Epithelial cell of esophagus (primary cell): ENCODE results near the gene DICER1.

Experiments
- DNase-seq: peaks from one replicate; pipeline ENCODE4 v3.0.0; 2010; ENCODE audit warnings: low read depth
- H3K4me3 ChIP-seq: 2 replicates; pipeline ENCODE4 v1.5.1; 2011; ENCODE audit warnings: mild to moderate bottlenecking, low read length, control low read depth
- TF ChIP-seq, protein P1 (sequence below): IDR thresholded peaks from 2 replicates; pipeline ENCODE4 v1.5.1; 2011; ENCODE audit warnings: low read depth, mild to moderate bottlenecking, low read length, control low read depth, inconsistent platforms; ENCODE audit not compliant: insufficient read depth; ENCODE audit errors: missing control alignments

Gene DICER1

DNA sequence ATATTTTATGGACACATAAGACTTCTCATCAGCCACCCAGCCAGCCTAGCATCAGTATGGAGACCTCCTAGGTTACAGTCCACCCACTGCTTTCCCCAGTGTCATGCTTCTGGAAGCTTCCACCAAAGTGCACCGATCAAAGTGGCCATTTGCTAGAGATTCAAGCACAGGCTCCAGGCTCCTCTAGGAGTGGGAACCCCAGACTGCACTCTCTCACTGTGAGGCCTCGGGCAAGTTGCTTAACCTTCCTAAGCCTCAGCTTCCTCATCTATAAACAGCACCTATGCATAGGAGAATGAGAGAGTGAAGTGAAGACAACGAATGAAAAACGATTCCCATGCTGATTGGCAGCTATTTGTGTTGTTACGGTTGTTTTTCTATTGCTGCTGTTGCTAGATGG is 94.4 kb downstream of the DICER1 start:
- TF ChIP-seq, protein P1, sequence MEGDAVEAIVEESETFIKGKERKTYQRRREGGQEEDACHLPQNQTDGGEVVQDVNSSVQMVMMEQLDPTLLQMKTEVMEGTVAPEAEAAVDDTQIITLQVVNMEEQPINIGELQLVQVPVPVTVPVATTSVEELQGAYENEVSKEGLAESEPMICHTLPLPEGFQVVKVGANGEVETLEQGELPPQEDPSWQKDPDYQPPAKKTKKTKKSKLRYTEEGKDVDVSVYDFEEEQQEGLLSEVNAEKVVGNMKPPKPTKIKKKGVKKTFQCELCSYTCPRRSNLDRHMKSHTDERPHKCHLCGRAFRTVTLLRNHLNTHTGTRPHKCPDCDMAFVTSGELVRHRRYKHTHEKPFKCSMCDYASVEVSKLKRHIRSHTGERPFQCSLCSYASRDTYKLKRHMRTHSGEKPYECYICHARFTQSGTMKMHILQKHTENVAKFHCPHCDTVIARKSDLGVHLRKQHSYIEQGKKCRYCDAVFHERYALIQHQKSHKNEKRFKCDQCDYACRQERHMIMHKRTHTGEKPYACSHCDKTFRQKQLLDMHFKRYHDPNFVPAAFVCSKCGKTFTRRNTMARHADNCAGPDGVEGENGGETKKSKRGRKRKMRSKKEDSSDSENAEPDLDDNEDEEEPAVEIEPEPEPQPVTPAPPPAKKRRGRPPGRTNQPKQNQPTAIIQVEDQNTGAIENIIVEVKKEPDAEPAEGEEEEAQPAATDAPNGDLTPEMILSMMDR: no peak
- H3K4me3 ChIP-seq: no peak overlapping the region
- DNase-seq: no peak

DNA sequence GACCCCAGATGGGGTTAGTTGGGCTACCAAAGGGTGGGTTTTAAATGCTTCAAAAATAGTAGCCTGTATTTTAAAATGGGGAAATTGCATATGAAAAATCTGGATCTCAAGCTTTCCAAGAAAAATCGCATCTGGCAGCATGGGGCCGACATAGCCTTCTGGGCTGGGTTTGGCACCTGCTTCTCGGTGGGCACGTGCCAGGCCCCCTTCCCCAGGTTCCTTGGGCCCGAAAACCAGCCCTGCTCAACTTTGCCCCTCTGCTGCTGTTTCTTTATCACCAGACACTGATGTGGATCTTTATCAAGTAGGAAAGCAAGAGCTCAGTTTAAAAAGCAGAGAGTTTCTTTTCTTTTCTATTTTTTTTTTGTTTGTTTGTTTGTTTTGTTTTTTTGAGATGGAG is 95.1 kb downstream of the DICER1 start:
- H3K4me3 ChIP-seq: no peak overlapping the region
- TF ChIP-seq, protein P1: no peak
- no peak for DNase-seq

DNA sequence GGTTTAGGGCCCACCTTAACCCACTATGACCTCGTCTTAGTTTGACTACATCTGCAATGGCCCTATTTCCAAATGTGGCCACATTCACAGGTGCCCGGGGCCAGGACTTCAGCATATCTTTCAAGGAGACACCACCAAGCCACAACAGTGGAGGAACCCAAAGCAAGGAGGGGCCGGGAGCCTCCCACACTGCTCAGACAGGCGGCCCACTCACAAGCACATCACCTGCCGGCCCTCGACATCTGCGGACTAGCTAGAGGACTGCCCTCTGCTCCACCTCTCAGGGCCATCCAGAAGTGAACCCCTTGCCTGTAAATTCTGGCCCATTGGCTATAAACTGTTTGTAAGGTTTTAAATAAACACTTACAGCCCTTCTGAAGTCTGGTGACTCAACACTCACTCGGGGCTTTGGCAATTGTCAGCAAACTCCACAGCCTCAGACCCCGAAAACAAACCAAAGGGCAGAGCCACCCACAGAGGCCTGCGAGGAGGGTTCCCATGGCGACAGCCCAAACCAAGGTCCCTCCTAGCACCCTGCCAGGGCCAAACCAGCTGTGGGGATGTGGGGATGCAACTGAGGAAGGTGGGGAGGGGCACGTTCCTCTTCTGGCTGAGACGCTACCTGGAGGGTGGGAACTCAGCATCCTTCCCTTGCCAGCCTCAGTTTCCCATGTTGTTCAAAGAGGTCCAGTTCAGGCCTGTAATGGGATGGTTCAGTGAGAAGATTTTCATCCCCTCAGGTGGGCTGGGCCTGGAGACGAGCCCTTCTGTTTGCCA is 95.8 kb downstream of the DICER1 start:
- DNase-seq: no peak
- no peak overlapping the region for H3K4me3 ChIP-seq
- TF ChIP-seq, protein P1: no peak

DNA sequence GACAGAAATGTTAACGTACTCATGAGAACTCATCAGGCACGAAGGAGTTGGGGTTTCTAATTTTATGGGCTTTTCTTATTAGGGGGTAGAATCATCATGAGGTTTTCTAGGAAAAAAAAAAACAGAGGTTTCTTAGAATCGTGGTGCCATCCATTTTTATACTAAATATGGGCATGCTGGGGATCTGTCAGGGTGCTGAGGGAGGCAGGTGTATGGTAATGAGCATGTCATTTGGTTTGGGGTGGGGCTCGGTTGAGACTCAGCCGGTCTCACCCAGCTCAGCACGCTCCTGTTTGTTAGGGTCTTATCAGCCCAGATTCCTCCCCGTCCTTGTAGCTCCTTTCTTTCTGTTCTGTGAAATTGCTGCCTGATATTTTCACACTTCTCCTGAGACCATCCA is 98.2 kb downstream of the DICER1 start:
- TF ChIP-seq, protein P1: no peak
- DNase-seq: no peak
- H3K4me3 ChIP-seq: no peak overlapping the region

DNA sequence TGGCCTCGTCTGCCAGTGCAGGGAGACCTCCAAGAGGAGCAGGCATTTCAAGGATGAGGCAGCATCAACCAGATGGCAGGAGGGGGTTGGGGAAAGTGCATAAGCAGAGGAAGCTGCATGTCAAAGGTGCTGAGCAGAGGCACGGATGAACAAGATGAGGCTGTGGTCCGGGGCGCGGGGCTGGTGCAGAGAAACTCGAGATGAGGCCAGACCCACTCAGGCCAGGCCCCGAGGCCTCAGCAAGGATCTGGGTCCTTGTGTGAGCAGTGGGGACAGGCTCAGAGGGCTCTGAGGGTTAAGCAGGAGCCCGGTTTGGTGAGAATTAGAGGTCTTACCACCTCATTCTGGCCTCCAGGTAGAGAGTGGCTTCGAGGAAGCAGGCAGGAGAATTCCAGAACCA is 98.8 kb downstream of the DICER1 start:
- no peak overlapping the region for H3K4me3 ChIP-seq
- TF ChIP-seq, protein P1: no peak
- no peak for DNase-seq

DNA sequence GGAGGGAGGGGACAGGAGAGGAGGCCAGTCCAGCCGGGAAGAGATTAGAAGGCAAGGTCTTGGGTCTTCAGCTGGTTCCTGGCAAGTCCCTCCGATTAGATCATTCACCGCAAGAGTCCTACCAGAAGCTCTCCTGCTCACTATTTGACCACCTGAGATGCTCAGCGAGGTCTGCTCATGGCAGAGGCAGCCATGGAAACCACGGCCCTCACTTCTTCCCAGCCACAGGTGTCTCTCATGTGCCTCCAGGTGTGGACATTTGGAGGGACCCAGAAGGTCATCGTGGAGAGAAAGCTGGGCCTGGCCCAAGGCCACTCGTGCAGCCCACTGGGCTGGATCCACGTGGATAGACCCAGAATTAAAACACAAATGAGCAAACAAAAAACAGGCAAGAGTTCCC is 99.5 kb downstream of the DICER1 start:
- TF ChIP-seq, protein P1: no peak
- DNase-seq: no peak
- H3K4me3 ChIP-seq: no peak overlapping the region

DNA sequence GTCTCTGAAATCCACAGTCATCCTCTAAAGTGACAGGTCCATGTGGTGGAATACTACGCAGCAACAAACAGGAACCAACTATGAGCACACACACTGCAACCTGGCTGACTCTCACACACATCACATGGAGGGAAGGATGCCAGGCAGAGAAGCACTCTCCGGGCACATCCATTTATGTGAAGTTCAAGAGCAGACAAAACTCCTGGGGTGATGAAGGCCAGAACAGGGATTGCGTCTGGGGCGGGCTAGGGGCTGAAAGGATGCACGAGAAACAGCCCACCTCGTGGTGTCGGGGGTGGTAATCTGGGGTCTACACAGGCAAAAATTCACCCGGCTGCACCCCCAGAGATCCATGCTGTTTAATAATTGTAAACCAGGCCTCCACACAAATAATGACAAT is 100.2 kb downstream of the DICER1 start:
- no peak for DNase-seq
- TF ChIP-seq, protein P1: no peak
- H3K4me3 ChIP-seq: no peak overlapping the region
